ENCODE measurements around the gene ZDHHC22. TPM values are rescaled to one million over a fixed set of nuclear protein-coding genes. Genes with fewer than 3 reads are reported as not detected.

Gene ZDHHC22, protein sequence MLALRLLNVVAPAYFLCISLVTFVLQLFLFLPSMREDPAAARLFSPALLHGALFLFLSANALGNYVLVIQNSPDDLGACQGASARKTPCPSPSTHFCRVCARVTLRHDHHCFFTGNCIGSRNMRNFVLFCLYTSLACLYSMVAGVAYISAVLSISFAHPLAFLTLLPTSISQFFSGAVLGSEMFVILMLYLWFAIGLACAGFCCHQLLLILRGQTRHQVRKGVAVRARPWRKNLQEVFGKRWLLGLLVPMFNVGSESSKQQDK
- total RNA-seq = not detected in 2 replicates

DNA sequence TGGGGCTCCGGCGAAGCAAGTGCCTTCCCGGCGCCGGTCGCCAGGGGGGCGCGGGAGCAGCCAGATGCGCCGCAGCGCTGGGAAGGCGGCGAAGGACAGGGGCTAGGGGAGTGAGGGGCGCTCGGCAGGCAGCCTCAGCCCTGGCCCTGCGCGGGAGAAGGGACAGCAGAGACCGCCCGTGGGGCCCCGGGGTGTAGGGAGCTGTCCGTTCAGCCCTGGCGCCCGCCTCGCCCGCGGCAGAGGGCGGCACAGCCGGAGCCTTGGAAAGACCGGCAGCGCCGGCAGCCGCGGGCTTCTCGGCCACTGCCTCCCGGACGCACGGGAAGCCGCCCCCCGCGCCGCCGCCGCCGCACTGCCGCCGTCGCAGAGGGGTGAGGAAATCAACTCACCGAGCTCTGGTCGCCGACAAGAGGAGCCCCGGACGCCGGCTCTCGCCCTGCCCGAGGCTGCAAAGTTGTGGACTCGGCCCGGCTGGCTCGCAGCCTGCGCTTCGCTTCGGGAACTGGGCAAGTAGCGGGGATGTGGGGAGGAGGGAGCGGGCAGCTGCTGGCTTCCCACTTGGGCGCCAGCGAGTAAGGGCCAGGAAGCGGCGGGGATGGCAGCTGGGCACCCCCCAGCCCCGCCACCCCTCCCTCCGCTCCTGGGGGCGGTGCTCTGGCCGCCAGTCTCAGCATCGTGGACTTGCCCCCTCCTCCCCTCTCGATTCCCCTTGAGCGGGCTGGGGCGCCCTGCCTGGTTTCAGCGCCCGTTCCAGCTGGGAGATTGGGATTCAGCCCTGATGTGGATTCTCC is at the start of gene ZDHHC22:
TSS of gene ZDHHC22 (minus strand) at position 578 of the 791 bp plus-strand sequence. CDS start 2,053 bp downstream, outside the sequence.
- TF ChIP-seq, protein P1, sequence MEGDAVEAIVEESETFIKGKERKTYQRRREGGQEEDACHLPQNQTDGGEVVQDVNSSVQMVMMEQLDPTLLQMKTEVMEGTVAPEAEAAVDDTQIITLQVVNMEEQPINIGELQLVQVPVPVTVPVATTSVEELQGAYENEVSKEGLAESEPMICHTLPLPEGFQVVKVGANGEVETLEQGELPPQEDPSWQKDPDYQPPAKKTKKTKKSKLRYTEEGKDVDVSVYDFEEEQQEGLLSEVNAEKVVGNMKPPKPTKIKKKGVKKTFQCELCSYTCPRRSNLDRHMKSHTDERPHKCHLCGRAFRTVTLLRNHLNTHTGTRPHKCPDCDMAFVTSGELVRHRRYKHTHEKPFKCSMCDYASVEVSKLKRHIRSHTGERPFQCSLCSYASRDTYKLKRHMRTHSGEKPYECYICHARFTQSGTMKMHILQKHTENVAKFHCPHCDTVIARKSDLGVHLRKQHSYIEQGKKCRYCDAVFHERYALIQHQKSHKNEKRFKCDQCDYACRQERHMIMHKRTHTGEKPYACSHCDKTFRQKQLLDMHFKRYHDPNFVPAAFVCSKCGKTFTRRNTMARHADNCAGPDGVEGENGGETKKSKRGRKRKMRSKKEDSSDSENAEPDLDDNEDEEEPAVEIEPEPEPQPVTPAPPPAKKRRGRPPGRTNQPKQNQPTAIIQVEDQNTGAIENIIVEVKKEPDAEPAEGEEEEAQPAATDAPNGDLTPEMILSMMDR (IDR thresholded peaks at IDR 0.05; ENCODE audit: extremely low read depth, low read depth, low read length) = no peak
- Histone ChIP-seq H3K36me3 (ENCODE audit: insufficient read depth, low read length) (no peaks in the 10 kb centered on the region), H3K4me1 (ENCODE audit: insufficient read depth, low read length) (no peaks in the 10 kb centered on the region), H3K79me2 (ENCODE audit: insufficient read depth, low read length) (no peaks in the 10 kb centered on the region), H3K27me3 (ENCODE audit: insufficient read depth, low read length) (peaks cover 75% of the 10 kb centered on the region), H3K9me3 (ENCODE audit: low read depth, low read length) (no peaks in the 10 kb centered on the region), H3K4me2 (ENCODE audit: insufficient read depth, low read length) (peak within 1 kb of the TSS; percentile 13), H3K4me3 (ENCODE audit: insufficient read depth, low read length) (no peak within 1 kb of the TSS), H3K27ac (ENCODE audit: low read depth, low read length) (no peak within 1 kb of the TSS), H2AFZ (ENCODE audit: low read length) (no peak within 1 kb of the TSS), H4K20me1 (ENCODE audit: insufficient read depth, low read length) (peaks cover 3% of the 10 kb centered on the region)
- peak; percentile 94 for DNase-seq (ENCODE audit: insufficient read length, low spot score, missing footprints)

DNA sequence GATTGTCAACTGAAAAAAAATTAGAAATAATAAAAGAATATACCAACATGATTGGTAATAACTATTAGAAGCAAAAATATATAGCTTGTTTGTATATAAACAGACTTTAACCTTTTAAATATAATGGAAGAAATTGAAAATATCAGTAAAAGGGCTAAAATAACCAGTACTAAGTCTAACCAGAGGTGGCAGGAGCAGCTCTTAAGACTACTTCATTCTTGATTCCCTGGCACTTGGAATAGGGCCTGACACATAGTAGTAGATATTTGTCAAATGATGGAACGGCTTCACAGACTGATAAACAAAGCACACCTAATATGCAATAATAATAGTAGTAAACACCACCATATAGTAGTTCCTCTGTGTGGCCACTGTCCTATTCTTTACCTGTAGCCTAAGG is 49.4 kb upstream of the ZDHHC22 start:
- no peaks in the 10 kb centered on the region for H4K20me1 ChIP-seq (ENCODE audit: insufficient read depth, low read length)
- H3K79me2 ChIP-seq (ENCODE audit: insufficient read depth, low read length) = no peaks in the 10 kb centered on the region
- DNase-seq (ENCODE audit: insufficient read length, low spot score, missing footprints) = no peak
- H3K36me3 ChIP-seq (ENCODE audit: insufficient read depth, low read length) = no peaks in the 10 kb centered on the region
- H3K9me3 ChIP-seq (ENCODE audit: low read depth, low read length) = no peaks in the 10 kb centered on the region
- TF ChIP-seq, protein P1 (IDR thresholded peaks at IDR 0.05; ENCODE audit: extremely low read depth, low read depth, low read length) = no peak
- H3K4me2 ChIP-seq (ENCODE audit: insufficient read depth, low read length) = no peak overlapping the region
- peaks cover 7% of the 10 kb centered on the region for H3K27me3 ChIP-seq (ENCODE audit: insufficient read depth, low read length)
- H3K27ac ChIP-seq (ENCODE audit: low read depth, low read length) = no peak overlapping the region
- H2AFZ ChIP-seq (ENCODE audit: low read length) = no peak overlapping the region
- H3K4me3 ChIP-seq (ENCODE audit: insufficient read depth, low read length) = no peak overlapping the region
- no peaks in the 10 kb centered on the region for H3K4me1 ChIP-seq (ENCODE audit: insufficient read depth, low read length)

DNA sequence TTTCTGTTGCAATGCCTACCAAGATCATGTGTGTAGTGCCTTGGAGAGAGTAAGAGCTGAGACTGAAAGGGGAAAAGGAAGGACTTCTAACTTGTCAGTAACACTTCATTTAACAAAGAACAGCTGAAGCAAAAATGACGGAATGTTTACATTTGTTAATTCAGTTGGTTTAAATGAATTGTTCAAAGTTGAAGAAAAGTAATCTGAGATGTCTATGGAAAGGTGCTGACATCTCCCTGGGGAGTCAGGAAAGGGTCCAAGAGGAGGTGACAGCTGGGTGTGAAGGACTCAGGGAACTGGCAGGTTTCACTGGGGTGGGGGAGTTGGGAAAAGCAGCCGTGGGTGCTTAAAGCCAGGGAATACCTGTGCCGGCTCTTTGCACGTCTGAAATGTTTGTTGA is 47.9 kb upstream of the ZDHHC22 start:
- H3K4me1 ChIP-seq (ENCODE audit: insufficient read depth, low read length) = no peaks in the 10 kb centered on the region
- H4K20me1 ChIP-seq (ENCODE audit: insufficient read depth, low read length) = no peaks in the 10 kb centered on the region

More for the DNA sequence above, 47.9 kb upstream of the ZDHHC22 start:
- Histone ChIP-seq H3K27ac (ENCODE audit: low read depth, low read length) (no peak overlapping the region), H3K79me2 (ENCODE audit: insufficient read depth, low read length) (no peaks in the 10 kb centered on the region), H3K9me3 (ENCODE audit: low read depth, low read length) (no peaks in the 10 kb centered on the region), H3K4me3 (ENCODE audit: insufficient read depth, low read length) (no peak overlapping the region), H2AFZ (ENCODE audit: low read length) (no peak overlapping the region), H3K36me3 (ENCODE audit: insufficient read depth, low read length) (no peaks in the 10 kb centered on the region), H3K4me2 (ENCODE audit: insufficient read depth, low read length) (no peak overlapping the region), H3K27me3 (ENCODE audit: insufficient read depth, low read length) (peaks cover 4% of the 10 kb centered on the region)
- no peak for DNase-seq (ENCODE audit: insufficient read length, low spot score, missing footprints)
- TF ChIP-seq, protein P1 (IDR thresholded peaks at IDR 0.05; ENCODE audit: extremely low read depth, low read depth, low read length) = no peak

All from osteoblast (primary cell).